HCT116 (cell line): ENCODE measurements around the gene VRTN.

Experiments
- CEBPB ChIP-seq: IDR thresholded peaks from 2 replicates; pipeline ENCODE4 v1.6.1; 2012; ENCODE audit warnings: low read depth
- CTCF ChIP-seq, 3 experiments: fragments of 200-600 bp in 1 of 3; sonication (generic) in 1 of 3; IDR thresholded peaks in 2 of 3; conservative IDR thresholded peaks in 1 of 3; 2 replicates each; pipeline ENCODE4 v1.5.1; 2012 to 2017; ENCODE audit warnings: low read depth in 2 of 3, low read length in 2 of 3, antibody characterized with exemption in 1 of 3, borderline replicate concordance in 1 of 3, control low read depth in 1 of 3, mild to moderate bottlenecking in 1 of 3, mixed read lengths in 1 of 3, mixed run types in 1 of 3, moderate library complexity in 1 of 3; ENCODE audit not compliant: insufficient read depth in 1 of 3
- ELF1 ChIP-seq: IDR thresholded peaks from 2 replicates; pipeline ENCODE4 v1.6.1; 2012; ENCODE audit warnings: low read depth, borderline replicate concordance
- MAX ChIP-seq: IDR thresholded peaks from 2 replicates; pipeline ENCODE4 v1.6.1; 2012
- POLR2A ChIP-seq: IDR thresholded peaks from 2 replicates; pipeline ENCODE4 v1.7.0; 2011; ENCODE audit warnings: borderline replicate concordance; ENCODE audit not compliant: insufficient read depth, insufficient read length; ENCODE audit errors: extremely low read depth
- POLR2AphosphoS5 ChIP-seq: IDR thresholded peaks from 2 replicates; pipeline ENCODE4 v1.6.1; 2011; ENCODE audit warnings: mild to moderate bottlenecking, low read depth, low read length, moderate library complexity
- RAD21 ChIP-seq: IDR thresholded peaks from 2 replicates; pipeline ENCODE4 v1.6.1; 2012; ENCODE audit warnings: low read depth, mild to moderate bottlenecking
- SIN3A ChIP-seq: IDR thresholded peaks from 2 replicates; pipeline ENCODE4 v1.6.1; 2012; ENCODE audit warnings: low read depth
- SP1 ChIP-seq: IDR thresholded peaks from 2 replicates; pipeline ENCODE4 v1.6.1; 2012; ENCODE audit warnings: low read depth
- TF ChIP-seq, protein P1 (sequence below): IDR thresholded peaks from 2 replicates; pipeline ENCODE4 v1.6.1; 2012

GRCh38 chr14:74302152-74302628 lies 46.1 kb upstream of the VRTN start:
- TF ChIP-seq CTCF (IDR thresholded peaks at IDR 0.05 in 2 of 3, conservative IDR thresholded peaks at IDR 0.05 in 1 of 3; ENCODE audit: borderline replicate concordance in 1 of 3, insufficient read depth in 1 of 3, low read depth in 2 of 3, low read length in 2 of 3) = peak in 2 of 3 experiments; percentile 48 to 64; a peak in 5 of 6 replicates
- TF ChIP-seq RAD21 = 0 out of 2 replicates have a peak, but pooled peaks have one; percentile 8
- peak; percentile 11; the same call in 1 of the 2 replicates for TF ChIP-seq POLR2AphosphoS5
- peak; percentile 52; the same call in 1 of the 2 replicates for TF ChIP-seq SIN3A
- TF ChIP-seq POLR2A = no peak
- TF ChIP-seq SP1 = no peak; the same call in 1 of the 2 replicates
- TF ChIP-seq CEBPB = no peak
- TF ChIP-seq MAX = 0 out of 2 replicates have a peak, but pooled peaks have one; percentile 37
- TF ChIP-seq ELF1 = no peak
- TF ChIP-seq, protein P1, sequence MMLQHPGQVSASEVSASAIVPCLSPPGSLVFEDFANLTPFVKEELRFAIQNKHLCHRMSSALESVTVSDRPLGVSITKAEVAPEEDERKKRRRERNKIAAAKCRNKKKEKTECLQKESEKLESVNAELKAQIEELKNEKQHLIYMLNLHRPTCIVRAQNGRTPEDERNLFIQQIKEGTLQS = no peak
